K562 (cell line): Measurements from ENCODE around the gene CEACAM18. TPM values are rescaled to one million over a fixed set of nuclear protein-coding genes. Genes with fewer than 3 reads are reported as not detected.

Source experiments
- CBX8 ChIP-seq: fragments of 200-600 bp; sonication (generic); IDR thresholded peaks from 2 replicates; pipeline ENCODE4 v1.6.1; 2012; ENCODE audit warnings: borderline replicate concordance, mixed run types, low read depth, mild to moderate bottlenecking, moderate library complexity, mixed read lengths, low read length, control low read depth, inconsistent platforms; ENCODE audit not compliant: poor library complexity, severe bottlenecking; ENCODE audit errors: extremely low read depth
- CEBPZ ChIP-seq: fragments of 150-350 bp; IDR thresholded peaks from 2 replicates; pipeline ENCODE4 v1.6.1; 2014; ENCODE audit warnings: low read depth, mild to moderate bottlenecking, low read length, borderline replicate concordance
- CREB3 ChIP-seq: fragments of 450-650 bp; conservative IDR thresholded peaks from 2 replicates; pipeline ENCODE4 v1.6.1; 2016; ENCODE audit warnings: missing genetic modification characterization, low read depth, mild to moderate bottlenecking, missing compliant biosample characterization, moderate library complexity
- EGR1 ChIP-seq: fragments of 450-650 bp; conservative IDR thresholded peaks from 2 replicates; pipeline ENCODE4 v1.6.1; 2017; ENCODE audit warnings: mild to moderate bottlenecking
- FIP1L1 ChIP-seq: fragments of 200-400 bp; formaldehyde crosslinking; IDR thresholded peaks from 2 replicates; pipeline ENCODE4 v1.6.1; 2018; ENCODE audit warnings: mild to moderate bottlenecking, low read depth, low read length; ENCODE audit not compliant: poor library complexity, severe bottlenecking
- GTF2F1 ChIP-seq: IDR thresholded peaks from 2 replicates; pipeline ENCODE4 v1.6.1; 2011; ENCODE audit warnings: low read depth, low read length, improper control_type of control experiment
- HMG20A ChIP-seq: fragments of 450-650 bp; formaldehyde crosslinking; conservative IDR thresholded peaks from 2 replicates; pipeline ENCODE4 v1.4.0; 2020; ENCODE audit warnings: mild to moderate bottlenecking, mixed read lengths
- HOMEZ ChIP-seq: fragments of 250-450 bp; sonication (Bioruptor Pico); IDR thresholded peaks from 2 replicates; pipeline ENCODE4 v1.4.0; 2020; ENCODE audit warnings: mild to moderate bottlenecking, moderate library complexity
- MNT ChIP-seq, 2 experiments: fragments of 450-650 bp; conservative IDR thresholded peaks; 2 replicates each; pipeline ENCODE4 v1.6.1; 2017; ENCODE audit warnings: mild to moderate bottlenecking in 2 of 2, moderate library complexity in 2 of 2
- MYNN ChIP-seq, 2 experiments: sonication (generic); formaldehyde crosslinking in 1 of 2; IDR thresholded peaks; 2 replicates each; pipeline versions ENCODE4 v1.5.0 to v1.6.1; 2016 to 2020; ENCODE audit warnings: antibody characterized with exemption in 1 of 2, missing genetic modification reagents in 1 of 2
- NFYB ChIP-seq: IDR thresholded peaks from 2 replicates; pipeline ENCODE4 v1.6.1; 2011; ENCODE audit warnings: mild to moderate bottlenecking, moderate library complexity; ENCODE audit not compliant: insufficient read length; ENCODE audit errors: extremely low read depth
- PML ChIP-seq: IDR thresholded peaks from 2 replicates; pipeline ENCODE4 v1.6.1; 2012; ENCODE audit warnings: low read length, inconsistent platforms
- POLR2B ChIP-seq: fragments of 450-650 bp; IDR thresholded peaks from 2 replicates; pipeline ENCODE4 v1.6.1; 2018; ENCODE audit warnings: low read depth; ENCODE audit not compliant: partially characterized antibody
- SOX6 ChIP-seq: fragments of 450-650 bp; IDR thresholded peaks from 2 replicates; pipeline ENCODE4 v1.6.1; 2014; ENCODE audit warnings: mild to moderate bottlenecking
- XRCC5 ChIP-seq: fragments of 200-400 bp; formaldehyde crosslinking; IDR thresholded peaks from 2 replicates; pipeline ENCODE4 v1.6.1; 2017; ENCODE audit warnings: low read depth, mild to moderate bottlenecking, low read length
- ZFP30 ChIP-seq: fragments of 250-450 bp; sonication (Bioruptor Pico); IDR thresholded peaks from 2 replicates; pipeline ENCODE4 v1.8.0; 2022; ENCODE audit warnings: moderate library complexity, mild to moderate bottlenecking, inconsistent platforms, borderline replicate concordance
- ZNF12 ChIP-seq: sonication (generic); formaldehyde crosslinking; IDR thresholded peaks from 2 replicates; pipeline ENCODE4 v1.4.0; 2020; ENCODE audit warnings: mild to moderate bottlenecking, missing genetic modification reagents
- ZNF143 ChIP-seq: sonication (generic); formaldehyde crosslinking; IDR thresholded peaks from 2 replicates; pipeline ENCODE4 v1.9.0; 2022; ENCODE audit warnings: mild to moderate bottlenecking, missing genetic modification reagents
- ZNF589 ChIP-seq: fragments of 200-800 bp; sonication (Bioruptor generic); IDR thresholded peaks from 2 replicates; pipeline ENCODE4 v1.6.1; 2016; ENCODE audit warnings: low read depth, missing genetic modification characterization, missing compliant biosample characterization
- ZSCAN32 ChIP-seq: fragments of 450-650 bp; formaldehyde crosslinking; IDR thresholded peaks from 2 replicates; pipeline ENCODE4 v1.4.0; 2020; ENCODE audit warnings: mild to moderate bottlenecking, moderate library complexity
- polyA plus RNA-seq, 8 experiments: library from polyadenylated mRNA; depleted of rRNA in 4 of 8; stranded (reverse) in 5 of 8; unstranded in 3 of 8; fragments of >200 nt; fragmentation: Nextera tagmentation in 2 of 8; fragmentation: Illumina TruSeq in 1 of 8; extraction: Ambion mirVana in 2 of 8; extraction: Trizol in 1 of 8; gene quantifications; 2 replicates each; pipeline versions ENCODE4 v1.2.1 to v1.2.3, GENCODE V29; 2011 to 2014; ENCODE audit warnings: inconsistent platforms in 1 of 8, missing spikeins in 1 of 8
- total RNA-seq, 7 experiments: library from RNA; depleted of rRNA in 6 of 7; stranded (reverse); fragments of >200 nt in 6 of 7; fragmentation: Illumina TruSeq in 2 of 7; extraction: Trizol in 2 of 7; gene quantifications; 2 replicates each; pipeline versions ENCODE4 v1.2.1 to v1.2.3, GENCODE V29; 2011 to 2021; ENCODE audit warnings: low replicate concordance in 1 of 7

CEACAM18 gene
- total and polyA plus RNA-seq, 9 of the 15 experiments (the other 6 are each of a cell fraction or from before 2014, with no cell fraction given) = 0.08 to 0.24 (median 0.15) TPM; not detected in 3

- TF ChIP-seq CEBPZ (no peak), CBX8 (no peak), EGR1 (peak; percentile 61), ZNF12 (CRISPR knock-in tag) (no peak), MYNN (IDR thresholded peaks at IDR 0.05) (peak; percentile 75), MYNN (CRISPR knock-in tag; IDR thresholded peaks at IDR 0.05) (no peak), NFYB (peak; percentile 14), ZSCAN32 (CRISPR knock-in tag) (peak; percentile 42; the same call in 1 of the 2 replicates), ZNF589 (CRISPR knock-in tag) (peak; percentile 91), ZFP30 (CRISPR knock-in tag) (no peak), CREB3 (tag) (no peak; the same call in 1 of the 2 replicates), GTF2F1 (no peak), POLR2B (no peak), HMG20A (CRISPR knock-in tag) (no peak), MNT (conservative IDR thresholded peaks at IDR 0.05) (peak; percentile 38 to 43; a peak in 2 of 4 replicates), XRCC5 (peak; percentile 44; the same call in 1 of the 2 replicates), SOX6 (peak; percentile 89), FIP1L1 (no peak), HOMEZ (CRISPR knock-in tag) (no peak), ZNF143 (CRISPR knock-in tag) (no peak), PML (peak; percentile 98)
Measured at GRCh38 chr19:51508059-51508733, 29.9 kb downstream of the CEACAM18 start (continued).
